SU-DHL-6 (cell line): ENCODE results near the gene SLC6A2.

Experiments used
- CTCF ChIP-seq: fragments of 200-600 bp; sonication (generic); IDR thresholded peaks from one replicate; pipeline ENCODE4 v1.5.1; 2017; ENCODE audit warnings: antibody characterized with exemption, mild to moderate bottlenecking, low read length, moderate library complexity; ENCODE audit not compliant: insufficient read depth, poor library complexity, severe bottlenecking
- EZH2phosphoT487 ChIP-seq: fragments of 200-600 bp; sonication (generic), shearing (Covaris generic); conservative IDR thresholded peaks from 2 replicates; pipeline ENCODE4 v1.6.1; 2018; ENCODE audit warnings: mild to moderate bottlenecking, antibody characterized with exemption, low read length, moderate library complexity, mixed read lengths

GRCh38 chr16:55698946-55699345 lies 43.2 kb downstream of the SLC6A2 start:
- no peak for TF ChIP-seq CTCF
- no peak for TF ChIP-seq EZH2phosphoT487
